ENCODE results near the gene GPSM1.

The GPSM1 gene

GRCh38 chr9:136379891-136380290 lies 52.6 kb downstream of the GPSM1 start:
- no peak for DNase-seq

- no peak for DNase-seq
Measured at GRCh38 chr9:136380381-136380780, 53.0 kb downstream of the GPSM1 start.

- no peak for DNase-seq
Measured at GRCh38 chr9:136381311-136381710, 54.0 kb downstream of the GPSM1 start.

GRCh38 chr9:136381966-136382513 lies 54.7 kb downstream of the GPSM1 start:
- no peak for DNase-seq

GRCh38 chr9:136383436-136383835 lies 56.1 kb downstream of the GPSM1 start:
- DNase-seq: no peak

GRCh38 chr9:136385015-136385414 lies 57.7 kb downstream of the GPSM1 start:
- DNase-seq: no peak

- DNase-seq: no peak
Measured at GRCh38 chr9:136386018-136386417, 58.7 kb downstream of the GPSM1 start.

GRCh38 chr9:136387217-136387616 lies 59.9 kb downstream of the GPSM1 start:
- DNase-seq: no peak

GRCh38 chr9:136389396-136389795 lies 62.1 kb downstream of the GPSM1 start:
- no peak for DNase-seq

- DNase-seq: no peak
Measured at GRCh38 chr9:136391737-136392537, 64.6 kb downstream of the GPSM1 start.

- no peak for DNase-seq
Measured at GRCh38 chr9:136392538-136393449, 65.5 kb downstream of the GPSM1 start.

GRCh38 chr9:136393531-136393930 lies 66.2 kb downstream of the GPSM1 start:
- DNase-seq: no peak

GRCh38 chr9:136394312-136395019 lies 67.1 kb downstream of the GPSM1 start:
- no peak for DNase-seq

GRCh38 chr9:136395020-136395340 lies 67.6 kb downstream of the GPSM1 start:
- no peak for DNase-seq

GRCh38 chr9:136395345-136396218 lies 68.2 kb downstream of the GPSM1 start:
- DNase-seq: no peak

- DNase-seq: no peak
Measured at GRCh38 chr9:136396219-136396515, 68.8 kb downstream of the GPSM1 start.

- no peak for DNase-seq
Measured at GRCh38 chr9:136397643-136398042, 70.3 kb downstream of the GPSM1 start.

GRCh38 chr9:136398286-136398685 lies 70.9 kb downstream of the GPSM1 start:
- DNase-seq: no peak

GRCh38 chr9:136399176-136400037 lies 72.1 kb downstream of the GPSM1 start:
- DNase-seq: no peak

GRCh38 chr9:136400038-136400834 lies 72.9 kb downstream of the GPSM1 start, which contains the start of gene SNAPC4:
SNAPC4 (minus strand) TSS chr9:136400170; CDS start chr9:136398428, 1,742 bp downstream.
- DNase-seq: peak; percentile 81
